Activated CD4-positive, alpha-beta T cell treated with anti-CD3 and anti-CD28 coated beads for 24 hours (primary cell): ENCODE results near the gene BTBD19.
"Not testable (repeated sequence)": the region's sequence is repeated elsewhere in the genome, so short reads cannot be mapped to it uniquely, and the experiment has no call there.

ENCODE experiments used
- DNase-seq, 2 donors: peaks; one replicate each; pipeline ENCODE4 v3.0.0-alpha.2; 2020; ENCODE audit warnings: low read depth in 2 of 2

Gene BTBD19

GRCh38 chr1:44808938-44809917 is 905 bp downstream of the BTBD19 start:
- DNase-seq = peak; percentile 74 to 84

GRCh38 chr1:44810101-44810761 is 1.9 kb downstream of the BTBD19 start:
- no peak for DNase-seq

- DNase-seq = not testable (repeated sequence)
Observed at GRCh38 chr1:44810762-44811105, 2.4 kb downstream of the BTBD19 start.

GRCh38 chr1:44811234-44811633 is 2.9 kb downstream of the BTBD19 start:
- DNase-seq = no peak

- no peak for DNase-seq
Observed at GRCh38 chr1:44812822-44813543, 4.7 kb downstream of the BTBD19 start.

GRCh38 chr1:44815926-44816325 is 7.6 kb downstream of the BTBD19 start:
- DNase-seq = not testable (repeated sequence)

GRCh38 chr1:44817307-44817706 is 9.0 kb downstream of the BTBD19 start:
- no peak for DNase-seq

- DNase-seq = no peak
Observed at GRCh38 chr1:44817771-44818495, 9.6 kb downstream of the BTBD19 start.

GRCh38 chr1:44819196-44819607 is 10.9 kb downstream of the BTBD19 start:
- no peak for DNase-seq

- peak; percentile 67 to 70 for DNase-seq
Observed at GRCh38 chr1:44819608-44820327, 11.4 kb downstream of the BTBD19 start.

GRCh38 chr1:44820328-44821239 is 12.3 kb downstream of the BTBD19 start:
- no peak for DNase-seq

- no peak for DNase-seq
Observed at GRCh38 chr1:44821240-44821715, 13.0 kb downstream of the BTBD19 start.

- no peak for DNase-seq
Observed at GRCh38 chr1:44822131-44822701, 13.9 kb downstream of the BTBD19 start.

- DNase-seq = no peak
Observed at GRCh38 chr1:44822981-44823451, 14.7 kb downstream of the BTBD19 start.

GRCh38 chr1:44824392-44824791 is 16.1 kb downstream of the BTBD19 start:
- DNase-seq = not testable (repeated sequence)

- DNase-seq = no peak
Observed at GRCh38 chr1:44826375-44827196, 18.3 kb downstream of the BTBD19 start.

GRCh38 chr1:44827197-44828002 is 19.1 kb downstream of the BTBD19 start:
- no peak for DNase-seq
